Hippocampal formation (tissue), 2 donors: ENCODE results near the gene B9D2.

Experiments
- DNase-seq, 2 donors: peaks; one replicate each; lab custom pipeline; 2025; lab: John Stamatoyannopoulos, UW

Gene B9D2

GRCh38 chr19:41309180-41310032, 54.5 kb downstream of the B9D2 start:
- no peak for DNase-seq

GRCh38 chr19:41308450-41309179, 55.3 kb downstream of the B9D2 start:
- peak; percentile 84 for DNase-seq

GRCh38 chr19:41307954-41308449, 55.9 kb downstream of the B9D2 start:
- no peak for DNase-seq

- DNase-seq = no peak
These were observed 56.7 kb downstream of the B9D2 start for GRCh38 chr19:41307090-41307875.

GRCh38 chr19:41305927-41306793, 57.8 kb downstream of the B9D2 start:
- DNase-seq = no peak

GRCh38 chr19:41304706-41305483, 59.1 kb downstream of the B9D2 start:
- DNase-seq = no peak
